HUES64 (cell line): ENCODE results near the gene RASGRF2.
"Not testable (repeated sequence)": the region's sequence is repeated elsewhere in the genome, so short reads cannot be mapped to it uniquely, and the experiment has no call there.

Experiments
- H3K27ac ChIP-seq: 2 replicates; pipeline ENCODE4 v1.7.0; 2013; ENCODE audit warnings: low read depth, low read length, inconsistent platforms
- H3K27me3 ChIP-seq: 2 replicates; pipeline ENCODE4 v1.6.1; 2013; ENCODE audit warnings: mild to moderate bottlenecking, low read length; ENCODE audit not compliant: insufficient read depth
- H3K36me3 ChIP-seq: 2 replicates; pipeline ENCODE4 v1.6.1; 2013; ENCODE audit warnings: mild to moderate bottlenecking, low read length; ENCODE audit not compliant: insufficient read depth
- H3K4me1 ChIP-seq: 2 replicates; pipeline ENCODE4 v1.6.1; 2013; ENCODE audit warnings: mild to moderate bottlenecking, low read length, moderate library complexity; ENCODE audit not compliant: insufficient read depth
- H3K4me3 ChIP-seq: 2 replicates; pipeline ENCODE4 v1.5.1; 2013; ENCODE audit warnings: mild to moderate bottlenecking, low read length, moderate library complexity
- H3K9ac ChIP-seq: 2 replicates; pipeline ENCODE4 v1.6.1; 2013; ENCODE audit warnings: mild to moderate bottlenecking, low read depth, low read length
- H3K9me3 ChIP-seq: 2 replicates; pipeline ENCODE4 v1.6.1; 2013; ENCODE audit warnings: low read depth, low read length; ENCODE audit not compliant: insufficient read depth
- WGBS: fragments of 150-250, 120-280 bp; methylation state at CpG from one replicate; pipeline ENCODE4 v1.1.7; 2013; ENCODE audit warnings: missing lambda C conversion rate; 5-methylcytosine and 5-hydroxymethylcytosine counted together

The RASGRF2 gene

GRCh38 chr5:81117566-81117965, 157.4 kb downstream of the RASGRF2 start:
- Histone ChIP-seq H3K4me3 (no peak overlapping the region), H3K9me3 (no peaks in the 10 kb centered on the region), H3K4me1 (no peaks in the 10 kb centered on the region), H3K9ac (no peak overlapping the region), H3K27me3 (no peaks in the 10 kb centered on the region), H3K36me3 (0 out of 2 replicates have a peak, but pooled peaks cover 2% of the 10 kb centered on the region), H3K27ac (no peak overlapping the region)
- WGBS = over 99% methylated on average over 3 of the region's 3 CpGs

- Histone ChIP-seq H3K4me3 (no peak overlapping the region), H3K36me3 (peaks cover 9% of the 10 kb centered on the region; the same call in 1 of the 2 replicates), H3K9me3 (no peaks in the 10 kb centered on the region), H3K27me3 (no peaks in the 10 kb centered on the region), H3K4me1 (no peaks in the 10 kb centered on the region), H3K27ac (no peak overlapping the region), H3K9ac (no peak overlapping the region)
- 91% methylated on average over 5 of the region's 5 CpGs for WGBS
These were observed 161.1 kb downstream of the RASGRF2 start for GRCh38 chr5:81121273-81121672.

- Histone ChIP-seq H3K36me3 (peaks cover 15% of the 10 kb centered on the region; the same call in 1 of the 2 replicates), H3K4me3 (no peak overlapping the region), H3K9me3 (no peaks in the 10 kb centered on the region), H3K9ac (no peak overlapping the region), H3K4me1 (no peaks in the 10 kb centered on the region), H3K27ac (no peak overlapping the region), H3K27me3 (no peaks in the 10 kb centered on the region)
- WGBS = 85% methylated on average over 7 of the region's 7 CpGs
These were observed 161.9 kb downstream of the RASGRF2 start for GRCh38 chr5:81121836-81122630.

- H3K9me3 ChIP-seq, H3K27me3 ChIP-seq, H3K4me3 ChIP-seq, H3K9ac ChIP-seq, H3K27ac ChIP-seq, H3K4me1 ChIP-seq: not testable (repeated sequence)
- WGBS = 98% methylated on average over 6 of the region's 6 CpGs
- peaks cover 20% of the 10 kb centered on the region; the same call in 1 of the 2 replicates for H3K36me3 ChIP-seq
These were observed 164.5 kb downstream of the RASGRF2 start for GRCh38 chr5:81124689-81125088.

- H3K4me1 ChIP-seq = no peaks in the 10 kb centered on the region
- H3K4me3 ChIP-seq = no peak overlapping the region
- 96% methylated on average over 7 of the region's 7 CpGs for WGBS
- no peak overlapping the region for H3K27ac ChIP-seq
- peaks cover 20% of the 10 kb centered on the region; the same call in 1 of the 2 replicates for H3K36me3 ChIP-seq
- H3K9me3 ChIP-seq = no peaks in the 10 kb centered on the region
- no peak overlapping the region for H3K9ac ChIP-seq
- no peaks in the 10 kb centered on the region for H3K27me3 ChIP-seq
These were observed 165.8 kb downstream of the RASGRF2 start for GRCh38 chr5:81125959-81126358.

GRCh38 chr5:81128416-81128815, 168.3 kb downstream of the RASGRF2 start:
- Histone ChIP-seq H3K4me1 (peaks cover 10% of the 10 kb centered on the region), H3K9ac (no peak overlapping the region), H3K27ac (no peak overlapping the region), H3K36me3 (peaks cover 20% of the 10 kb centered on the region; the same call in 1 of the 2 replicates), H3K27me3 (no peaks in the 10 kb centered on the region), H3K4me3 (no peak overlapping the region), H3K9me3 (no peaks in the 10 kb centered on the region)
- 98% methylated on average over 4 of the region's 7 CpGs for WGBS

GRCh38 chr5:81132381-81132780, 172.2 kb downstream of the RASGRF2 start:
- WGBS = 88% methylated on average over 1 of the region's 1 CpG
- Histone ChIP-seq H3K9ac (no peak overlapping the region), H3K9me3 (no peaks in the 10 kb centered on the region), H3K4me3 (no peak overlapping the region), H3K36me3 (0 out of 2 replicates have a peak, but pooled peaks cover 6% of the 10 kb centered on the region), H3K4me1 (peaks cover 10% of the 10 kb centered on the region), H3K27ac (no peak overlapping the region), H3K27me3 (no peaks in the 10 kb centered on the region)

- no peak overlapping the region for H3K9ac ChIP-seq
- peaks cover 10% of the 10 kb centered on the region for H3K4me1 ChIP-seq
- WGBS = 90% methylated on average over 2 of the region's 2 CpGs
- H3K27ac ChIP-seq = no peak overlapping the region
- H3K4me3 ChIP-seq = no peak overlapping the region
- no peaks in the 10 kb centered on the region for H3K9me3 ChIP-seq
- no peaks in the 10 kb centered on the region for H3K36me3 ChIP-seq
- no peaks in the 10 kb centered on the region for H3K27me3 ChIP-seq
These were observed 173.9 kb downstream of the RASGRF2 start for GRCh38 chr5:81134066-81134465.

GRCh38 chr5:81134566-81134965, 174.4 kb downstream of the RASGRF2 start:
- Histone ChIP-seq H3K36me3 (no peaks in the 10 kb centered on the region), H3K4me3 (no peak overlapping the region)

GRCh38 chr5:81136557-81136956, 176.4 kb downstream of the RASGRF2 start:
- no peak overlapping the region for H3K4me3 ChIP-seq
- H3K4me1 ChIP-seq = peaks cover 10% of the 10 kb centered on the region
- no peak overlapping the region for H3K27ac ChIP-seq
- no peak overlapping the region for H3K9ac ChIP-seq
- no peaks in the 10 kb centered on the region for H3K9me3 ChIP-seq
- WGBS = 86% methylated on average over 3 of the region's 3 CpGs
- H3K36me3 ChIP-seq = no peaks in the 10 kb centered on the region
- no peaks in the 10 kb centered on the region for H3K27me3 ChIP-seq

More at GRCh38 chr5:81134566-81134965, 174.4 kb downstream of the RASGRF2 start:
- H3K4me1 ChIP-seq = peaks cover 10% of the 10 kb centered on the region
- H3K27ac ChIP-seq = no peak overlapping the region
- H3K9ac ChIP-seq = no peak overlapping the region
- no peaks in the 10 kb centered on the region for H3K9me3 ChIP-seq
- H3K27me3 ChIP-seq = no peaks in the 10 kb centered on the region

- 72% methylated on average over 2 of the region's 2 CpGs for WGBS
- Histone ChIP-seq H3K36me3 (no peaks in the 10 kb centered on the region), H3K4me3 (no peak overlapping the region), H3K9ac (no peak overlapping the region), H3K4me1 (no peaks in the 10 kb centered on the region), H3K27ac (no peak overlapping the region), H3K9me3 (no peaks in the 10 kb centered on the region), H3K27me3 (no peaks in the 10 kb centered on the region)
These were observed 177.7 kb downstream of the RASGRF2 start for GRCh38 chr5:81137833-81138232.
